GM06990 (cell line): ENCODE data around the gene ROR2.

Source experiments
- DNase-seq: peaks from one replicate; pipeline ENCODE4 v3.0.0-alpha.2; 2011; ENCODE audit not compliant: insufficient read length; ENCODE audit errors: extremely low read depth
- H3K27me3 ChIP-seq: replicated peaks from 2 replicates; pipeline ENCODE4 v1.6.0; 2011; ENCODE audit warnings: low read length; ENCODE audit not compliant: control insufficient read depth, insufficient read depth
- H3K36me3 ChIP-seq: 2 replicates; pipeline ENCODE4 v1.5.1; 2011; ENCODE audit warnings: low read length; ENCODE audit not compliant: control insufficient read depth, insufficient read depth
- H3K4me3 ChIP-seq: replicated peaks from 2 replicates; pipeline ENCODE4 v1.5.1; 2011; ENCODE audit warnings: low read depth, mild to moderate bottlenecking, control low read depth, low read length
- CTCF ChIP-seq: IDR thresholded peaks from 2 replicates; pipeline ENCODE4 v1.5.1; 2011; ENCODE audit warnings: low read length, control low read depth, mild to moderate bottlenecking, inconsistent platforms; ENCODE audit not compliant: insufficient read depth, poor library complexity, severe bottlenecking

The ROR2 gene

GRCh38 chr9:91761362-91761761 is 188.7 kb downstream of the ROR2 start:
- no peak for DNase-seq
- H3K36me3 ChIP-seq, result no peaks in the 10 kb centered on the region
- no peaks in the 10 kb centered on the region; the same call in 1 of the 2 replicates for H3K27me3 ChIP-seq
- TF ChIP-seq CTCF, result no peak
- H3K4me3 ChIP-seq, result no peak overlapping the region

GRCh38 chr9:91760906-91761305 is 189.1 kb downstream of the ROR2 start:
- no peak for TF ChIP-seq CTCF
- no peak for DNase-seq
- Histone ChIP-seq H3K36me3 (no peaks in the 10 kb centered on the region), H3K4me3 (no peak overlapping the region), H3K27me3 (no peaks in the 10 kb centered on the region; the same call in 1 of the 2 replicates)

GRCh38 chr9:91758491-91758981 is 191.5 kb downstream of the ROR2 start:
- Histone ChIP-seq H3K27me3 (no peaks in the 10 kb centered on the region), H3K4me3 (no peak overlapping the region), H3K36me3 (no peaks in the 10 kb centered on the region)
- peak; percentile 30 for DNase-seq
- TF ChIP-seq CTCF, result peak; percentile 77

GRCh38 chr9:91757782-91758181 is 192.2 kb downstream of the ROR2 start:
- no peak for TF ChIP-seq CTCF
- no peak overlapping the region for H3K4me3 ChIP-seq
- no peak for DNase-seq

GRCh38 chr9:91756510-91756780 is 193.6 kb downstream of the ROR2 start:
- no peaks in the 10 kb centered on the region for H3K36me3 ChIP-seq
- H3K4me3 ChIP-seq, result no peak overlapping the region
- TF ChIP-seq CTCF, result no peak
- H3K27me3 ChIP-seq, result no peaks in the 10 kb centered on the region
- no peak for DNase-seq

More at GRCh38 chr9:91757782-91758181, 192.2 kb downstream of the ROR2 start:
- Histone ChIP-seq H3K36me3 (no peaks in the 10 kb centered on the region), H3K27me3 (no peaks in the 10 kb centered on the region)
